ENCODE results near the gene ATP1A4. TPM values are rescaled to one million over a fixed set of nuclear protein-coding genes. Genes with fewer than 3 reads are reported as not detected.

Gene ATP1A4
- total RNA-seq, 1 donor from 2014 or later: 0.19 TPM

DNA sequence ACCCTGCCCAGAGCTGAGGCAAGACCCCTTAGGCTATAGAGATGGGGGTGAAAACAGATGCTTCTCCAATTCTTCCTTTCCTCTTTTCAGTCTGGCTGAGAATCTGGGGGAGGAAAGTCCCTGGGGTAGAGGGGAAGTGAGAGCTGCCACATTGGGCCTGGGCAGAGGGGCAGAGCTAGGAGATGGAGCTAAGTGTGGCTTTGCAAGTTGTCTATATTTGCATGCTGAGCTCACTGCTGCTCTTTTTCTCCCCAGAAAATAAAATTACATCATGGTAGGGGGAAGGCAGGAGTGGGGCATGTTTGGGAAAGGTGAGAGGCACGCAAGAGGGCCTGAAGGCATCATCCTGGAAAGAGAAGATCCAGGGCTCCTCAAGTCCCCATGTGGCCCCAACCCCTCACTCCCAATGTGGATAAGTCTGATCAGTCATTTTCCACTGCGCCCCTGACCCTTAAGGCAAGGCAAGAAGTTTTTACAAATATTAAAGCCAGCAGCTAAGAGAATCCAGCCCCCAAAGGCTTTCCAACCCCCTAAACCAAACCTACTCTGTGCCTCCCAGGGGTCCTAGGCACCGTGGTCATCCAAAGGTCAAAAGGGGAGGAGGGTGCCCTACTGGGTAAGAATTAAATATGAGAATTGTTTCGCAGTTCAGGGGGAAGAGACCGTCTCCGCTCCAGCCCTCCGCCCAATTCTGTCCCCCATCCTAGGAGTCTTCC is 53.3 kb downstream of the ATP1A4 start:
- DNase-seq (ENCODE audit: low read depth): no peak

- peak; percentile 77 for DNase-seq (ENCODE audit: low read depth)
Measured at GRCh38 chr1:160205242-160206035, 54.0 kb downstream of the ATP1A4 start, which contains the start of gene PEA15. Gene PEA15, plus strand, starts transcription at chr1:160205384. Its CDS starts 6,161 bp downstream, at chr1:160211545.

DNA sequence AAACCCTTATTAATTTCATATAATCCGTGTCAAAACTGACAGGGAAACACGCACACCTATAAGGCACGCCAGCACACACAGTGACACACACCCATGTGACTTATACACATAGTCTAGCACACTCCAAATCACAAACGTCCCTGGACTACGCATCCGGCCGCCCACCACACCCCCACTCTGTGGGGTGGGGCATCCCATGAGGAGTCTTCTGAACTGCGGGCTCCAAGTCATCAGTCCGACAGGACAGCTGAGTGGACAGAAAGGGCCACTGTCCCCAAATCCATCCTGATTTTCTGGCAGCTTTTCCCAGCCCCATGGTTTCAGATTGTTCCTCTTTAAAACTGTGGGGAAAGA is 54.6 kb downstream of the ATP1A4 start:
- DNase-seq (ENCODE audit: low read depth): peak; percentile 67

DNA sequence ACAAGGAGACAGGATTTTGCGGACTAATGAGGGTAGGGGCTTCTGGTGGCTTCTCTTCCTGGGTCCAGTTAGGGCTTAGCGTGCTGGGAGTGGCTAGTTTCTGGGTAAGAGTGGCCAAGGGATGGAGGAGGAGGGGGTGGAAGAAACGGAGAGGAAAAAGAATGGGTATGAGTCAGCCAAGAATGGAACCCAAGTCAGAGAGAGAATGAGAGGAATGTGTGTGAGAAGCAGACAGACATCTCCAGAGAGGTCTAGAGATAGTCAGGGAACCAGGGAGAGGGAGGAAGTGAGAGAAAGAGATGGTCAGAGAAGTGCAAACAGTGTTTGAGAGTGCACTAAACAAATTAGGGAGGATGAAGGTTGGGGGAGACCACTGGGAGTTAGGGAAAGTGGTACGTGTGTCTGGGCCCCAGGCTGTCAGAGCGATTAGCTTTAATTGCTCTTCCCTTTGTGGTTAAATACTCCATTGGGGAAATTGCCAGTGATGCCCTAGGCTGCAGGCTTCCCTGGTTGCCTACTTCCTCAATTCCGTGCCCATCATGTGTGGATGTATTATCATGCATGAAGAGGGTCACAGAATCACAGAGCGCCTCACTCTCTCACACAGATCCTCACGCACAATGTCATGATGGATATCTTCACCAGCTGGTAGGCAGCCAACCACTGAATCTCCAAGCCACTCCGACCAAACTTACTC is 55.2 kb downstream of the ATP1A4 start:
- peak; percentile 77 for DNase-seq (ENCODE audit: low read depth)

DNA sequence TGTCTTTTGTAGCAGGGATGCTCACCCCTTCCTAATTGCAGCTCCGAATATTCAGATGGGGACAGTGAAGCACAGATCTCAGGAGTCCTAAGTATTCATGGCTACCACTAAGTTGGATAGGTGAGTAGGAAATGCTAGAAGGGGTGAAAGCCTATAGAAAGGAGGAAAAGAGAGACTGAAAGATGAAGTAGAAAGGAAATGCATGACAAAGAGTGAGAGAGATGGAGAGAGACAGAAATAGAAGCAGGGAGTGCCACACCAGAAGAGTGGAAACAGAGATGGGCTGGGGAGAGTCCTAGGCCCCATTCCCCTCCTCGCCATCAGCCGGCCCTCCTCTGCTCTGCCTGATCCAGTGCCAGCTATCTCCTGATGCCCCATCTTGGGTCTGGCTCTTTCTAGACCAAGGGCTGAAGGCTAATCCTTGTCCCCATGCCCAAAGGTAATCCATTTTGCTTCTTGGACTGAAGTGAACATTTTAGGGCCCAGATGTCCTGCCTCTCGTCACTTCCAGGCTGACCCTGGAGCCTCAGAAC is 55.8 kb downstream of the ATP1A4 start:
- no peak for DNase-seq (ENCODE audit: low read depth)

DNA sequence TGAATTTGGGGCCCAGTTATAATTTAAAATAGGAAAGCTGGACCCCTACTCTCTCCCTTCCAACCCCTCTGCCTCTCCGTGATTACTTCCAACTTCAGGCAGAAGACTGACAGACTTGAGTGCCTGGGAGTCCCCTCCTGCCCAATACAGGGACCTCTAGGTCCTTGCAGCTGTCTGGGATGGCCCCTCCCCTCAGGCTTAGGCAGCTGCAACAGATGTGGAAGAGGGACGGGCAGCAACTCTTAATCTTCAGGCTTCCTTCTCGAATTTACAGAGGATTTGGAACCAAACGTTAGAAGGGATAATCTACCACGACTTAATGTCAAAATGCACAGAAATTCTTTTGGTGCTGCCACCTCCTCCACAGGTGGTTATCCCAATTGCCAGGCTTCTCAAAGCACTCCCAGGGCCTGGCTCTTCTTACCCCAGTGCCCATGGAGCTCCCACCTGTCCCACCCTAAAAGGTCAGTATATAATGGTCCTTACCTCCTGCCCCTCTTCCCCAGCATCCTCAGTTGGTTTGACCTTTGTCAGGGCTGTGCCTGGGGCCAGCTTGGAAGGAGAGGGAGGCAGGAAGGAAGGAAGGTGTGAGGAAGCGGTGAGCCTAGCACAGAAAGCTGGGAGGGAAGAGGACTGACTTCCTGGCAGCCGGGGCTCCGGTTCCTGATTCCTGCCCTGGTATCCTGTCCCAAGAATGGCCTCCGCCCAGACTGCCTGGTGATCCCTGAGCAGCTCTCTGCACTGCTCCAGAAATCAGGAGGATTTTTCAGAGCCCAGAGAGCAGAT is 56.6 kb downstream of the ATP1A4 start:
- DNase-seq (ENCODE audit: low read depth): peak; percentile 59

- DNase-seq (ENCODE audit: low read depth): no peak
Measured at GRCh38 chr1:160208557-160209320, 57.3 kb downstream of the ATP1A4 start.

DNA sequence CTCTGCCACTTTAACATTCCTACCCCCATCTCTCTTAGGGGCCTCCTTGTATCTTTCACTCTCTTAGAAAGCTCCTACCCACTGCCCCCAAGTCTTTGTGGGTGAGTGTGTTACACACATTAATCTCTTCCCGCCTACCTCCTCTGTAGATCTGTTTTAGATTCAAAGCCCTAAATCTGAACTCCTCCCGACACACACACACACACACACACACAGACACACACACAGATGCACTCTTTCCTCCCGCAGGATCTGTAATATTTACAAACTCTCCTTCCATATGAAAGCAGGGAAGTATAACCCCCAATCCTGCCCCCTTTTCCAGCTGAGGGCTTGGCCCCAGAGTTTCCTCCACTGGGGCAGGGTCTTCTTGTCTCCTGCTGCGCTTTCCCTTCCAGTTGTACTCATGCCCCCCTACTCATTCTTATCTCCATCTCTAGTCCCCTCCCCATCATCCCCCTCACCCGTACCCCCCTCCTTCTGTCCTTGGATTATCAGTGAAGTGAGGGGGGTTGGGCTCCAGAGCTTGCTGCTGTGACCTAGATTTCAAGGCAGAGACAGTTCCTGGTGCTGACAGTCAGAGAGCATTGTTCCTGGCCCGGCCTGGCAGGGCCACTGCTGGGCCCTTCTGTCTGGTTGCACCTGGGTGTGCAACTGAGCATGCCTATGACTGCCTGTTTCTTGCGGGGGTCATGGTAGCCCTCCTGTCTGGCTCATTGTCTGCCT is 58.1 kb downstream of the ATP1A4 start:
- no peak for DNase-seq (ENCODE audit: low read depth)

GRCh38 chr1:160210561-160210960 is 59.2 kb downstream of the ATP1A4 start:
- DNase-seq (ENCODE audit: low read depth): no peak

- DNase-seq (ENCODE audit: low read depth): no peak
Measured at GRCh38 chr1:160211046-160211790, 59.8 kb downstream of the ATP1A4 start.

- DNase-seq (ENCODE audit: low read depth): no peak
Measured at GRCh38 chr1:160214481-160215140, 63.2 kb downstream of the ATP1A4 start.

GRCh38 chr1:160216301-160216700 is 64.9 kb downstream of the ATP1A4 start:
- DNase-seq (ENCODE audit: low read depth): no peak

DNA sequence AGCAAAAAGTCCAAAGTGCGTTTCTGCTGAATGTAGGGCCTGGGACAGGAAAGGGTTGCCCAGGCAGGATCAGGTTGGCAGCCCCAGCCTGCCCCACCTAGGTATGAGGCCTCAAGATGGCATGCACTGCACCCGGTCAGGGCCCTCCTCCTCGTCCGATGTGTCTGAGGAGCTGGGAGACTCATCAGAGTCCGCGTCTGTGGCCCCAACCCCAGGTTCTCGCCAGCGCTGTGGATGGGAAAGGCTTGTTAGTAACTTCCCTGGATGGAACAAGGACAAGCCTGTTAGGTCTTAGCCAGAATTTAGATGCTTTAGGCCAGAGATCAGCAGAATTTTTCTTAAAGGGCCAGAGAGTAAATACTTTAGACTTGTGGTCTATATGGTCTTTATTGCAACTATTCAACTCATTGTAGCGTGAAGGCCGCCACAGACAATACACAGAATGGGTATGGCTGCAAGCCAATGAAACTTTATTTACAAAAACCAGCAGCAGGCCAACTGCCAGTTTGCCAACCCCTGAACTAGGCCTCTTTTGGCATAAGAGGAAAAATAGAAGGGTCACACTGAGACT is 66.2 kb downstream of the ATP1A4 start:
- DNase-seq (ENCODE audit: low read depth): no peak

GRCh38 chr1:160219062-160219929 is 67.9 kb downstream of the ATP1A4 start:
- DNase-seq (ENCODE audit: low read depth): peak; percentile 81

DNA sequence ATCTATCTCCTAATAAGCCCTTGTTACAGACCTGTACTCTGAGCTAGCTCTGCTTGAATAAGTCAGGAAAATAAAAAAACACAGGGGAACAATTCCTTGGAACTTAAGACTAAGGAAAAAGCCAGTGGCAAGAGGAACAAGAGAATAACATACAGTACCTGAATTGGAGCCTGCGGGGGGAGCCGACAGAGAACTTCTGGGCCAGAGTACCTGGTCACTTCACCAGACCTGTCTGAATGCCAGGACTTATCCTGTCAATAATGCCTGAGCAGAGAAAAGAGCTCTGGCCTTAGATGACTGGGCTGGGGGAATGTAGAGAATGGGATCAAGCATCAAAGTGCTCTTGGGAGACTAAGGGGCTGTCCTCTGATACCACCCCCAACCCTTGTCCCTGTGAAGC is 68.9 kb downstream of the ATP1A4 start:
- no peak for DNase-seq (ENCODE audit: low read depth)

GRCh38 chr1:160221089-160221488 is 69.7 kb downstream of the ATP1A4 start:
- DNase-seq (ENCODE audit: low read depth): no peak

DNA sequence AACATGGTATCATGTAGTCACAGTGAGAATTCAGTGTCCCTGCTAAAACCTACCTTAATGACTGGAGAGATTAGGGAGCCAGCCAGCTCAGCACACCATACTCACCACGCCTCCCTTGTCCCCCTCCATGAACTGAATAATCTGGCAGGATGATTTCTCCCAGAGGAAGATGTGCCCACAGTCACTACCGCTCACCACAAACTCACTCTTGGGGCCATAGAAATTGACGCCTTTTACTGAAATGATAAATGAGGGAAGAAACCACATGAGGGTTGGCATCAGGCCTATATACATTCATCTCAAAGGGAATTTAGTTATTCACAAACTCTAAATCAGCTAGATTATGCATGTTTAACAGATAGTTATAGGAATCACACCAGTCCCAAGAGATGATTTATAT is 71.1 kb downstream of the ATP1A4 start:
- no peak for DNase-seq (ENCODE audit: low read depth)

Measured in myocyte (in vitro differentiated cells).